Glomerular visceral epithelial cell (primary cell): ENCODE data around the gene PPFIBP2.

Experiments used
- DNase-seq: peaks from one replicate; pipeline ENCODE4 v3.0.0-alpha.2; 2016; ENCODE audit errors: extremely low spot score

PPFIBP2 gene

DNA sequence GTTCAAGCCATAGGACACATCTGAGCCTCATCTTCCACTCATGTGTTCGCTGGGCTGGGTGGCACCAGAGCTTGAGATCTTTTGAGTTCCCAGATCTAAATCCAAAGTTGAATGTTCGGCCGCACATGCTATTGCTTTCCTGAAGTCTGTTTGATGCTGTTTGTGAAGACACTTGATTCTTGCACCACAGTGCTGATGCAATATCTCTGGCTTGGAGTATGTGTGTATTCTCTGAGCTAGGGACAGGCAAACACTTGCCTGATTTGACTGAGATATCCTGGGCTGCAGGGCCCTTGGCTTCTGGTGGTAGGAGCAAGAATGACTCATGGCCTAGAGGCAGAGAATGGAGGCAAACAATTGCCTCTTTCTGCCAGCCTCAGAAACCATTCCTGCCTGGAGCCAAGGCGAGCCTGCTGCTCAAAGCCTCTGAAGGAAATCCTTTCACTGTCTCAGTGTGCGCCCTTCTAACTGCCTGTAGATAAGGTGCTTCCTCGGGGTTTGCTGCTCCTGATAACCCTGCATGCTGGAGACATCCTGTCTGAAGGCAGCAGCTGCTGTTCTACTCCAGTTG is 86.5 kb downstream of the PPFIBP2 start:
- no peak for DNase-seq

DNA sequence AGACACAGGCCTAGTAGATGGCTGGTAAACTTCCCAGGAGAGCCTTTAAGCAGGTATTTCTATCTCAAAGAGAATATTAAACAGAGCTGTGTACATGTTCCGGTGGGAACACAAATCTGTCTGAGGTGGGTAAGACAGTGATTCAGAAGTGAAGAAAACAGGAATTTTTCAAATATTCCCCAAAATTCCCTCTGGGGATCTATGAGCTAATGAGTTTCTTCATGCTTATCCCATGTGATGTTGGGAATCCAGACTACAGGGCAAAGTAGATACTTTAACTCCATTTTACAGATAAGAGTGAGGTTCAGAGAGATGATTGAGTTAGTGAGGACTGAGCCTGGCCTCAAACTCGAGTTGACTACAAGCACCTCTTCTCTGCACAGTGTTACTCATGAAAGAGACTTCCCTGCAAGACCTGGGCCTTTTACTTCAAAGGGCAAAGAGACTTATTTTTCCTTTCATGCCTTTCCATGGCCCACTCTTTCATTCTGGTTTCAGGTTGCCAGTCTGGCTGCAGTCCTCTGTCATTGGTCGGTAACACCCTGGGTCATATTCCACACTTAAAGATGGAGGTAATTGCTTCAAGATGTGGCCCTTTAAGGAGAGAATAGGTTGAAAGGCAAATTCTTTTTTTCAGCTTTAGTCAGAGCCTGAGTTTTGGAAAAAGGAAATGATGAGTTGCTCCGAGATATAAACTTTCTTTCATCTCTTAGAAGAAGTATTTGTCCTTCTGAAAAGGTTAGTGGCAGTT is 89.4 kb downstream of the PPFIBP2 start:
- DNase-seq = no peak

DNA sequence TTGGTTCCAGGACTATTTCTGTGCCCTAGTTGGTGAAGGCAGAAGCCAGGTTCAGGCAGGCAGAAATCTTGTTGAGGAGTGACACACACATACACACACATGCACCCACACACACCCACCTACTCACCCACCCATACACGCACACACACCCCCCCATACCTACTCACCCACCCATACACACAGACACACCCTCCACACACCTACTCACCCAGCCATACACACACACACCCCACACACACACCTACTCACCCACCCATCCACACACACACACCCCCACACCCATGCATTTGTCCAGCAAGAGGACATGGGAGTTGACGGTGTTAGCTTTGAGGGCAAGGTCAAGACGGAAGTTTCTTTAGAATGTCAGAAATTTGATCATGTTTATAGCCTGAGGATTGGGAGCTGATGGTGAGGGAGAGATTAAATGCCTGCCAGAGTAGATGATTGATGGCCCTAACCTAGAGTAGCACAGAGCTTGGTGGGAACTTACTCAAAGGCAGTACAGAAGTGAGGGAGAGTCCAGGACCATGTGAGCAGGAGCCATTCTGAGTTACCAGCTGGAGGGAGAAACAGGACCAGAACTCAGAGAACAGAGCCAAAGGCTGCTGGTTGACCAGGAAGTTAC is 90.6 kb downstream of the PPFIBP2 start:
- no peak for DNase-seq

DNA sequence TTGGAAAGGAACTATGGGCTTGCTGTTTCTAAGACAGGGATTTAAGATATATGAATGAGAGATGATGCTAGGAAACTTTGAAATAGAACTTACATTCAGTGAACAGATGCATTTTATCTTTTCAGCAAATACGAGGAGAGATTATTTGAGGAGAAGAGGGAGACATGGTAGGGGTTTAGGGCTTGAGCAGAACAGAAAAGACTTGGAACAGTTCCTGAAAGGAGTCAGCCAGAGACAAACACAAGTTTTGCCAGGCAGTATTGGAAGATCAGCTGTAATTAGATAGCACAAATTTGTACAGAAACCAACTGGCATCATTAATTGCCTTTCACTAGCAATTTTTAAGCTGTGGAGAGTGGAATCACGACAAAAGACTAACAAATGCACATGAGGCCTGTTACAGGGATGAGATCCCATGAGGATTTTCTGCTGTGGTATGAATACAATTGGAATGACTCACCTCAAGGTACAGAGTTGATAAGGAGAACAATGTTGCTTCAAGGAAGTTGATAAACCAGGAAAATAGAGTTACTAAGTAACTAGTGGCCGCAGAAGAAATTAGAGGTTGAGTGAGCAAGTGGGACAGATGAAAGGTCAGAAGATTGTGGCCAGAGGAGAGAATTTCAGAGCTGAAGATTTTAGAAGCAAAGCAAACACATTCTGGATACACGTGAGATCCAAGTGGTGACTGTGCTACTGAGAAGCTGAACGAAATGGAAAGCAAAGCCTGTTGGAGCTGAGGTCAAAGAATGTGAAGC is 91.6 kb downstream of the PPFIBP2 start:
- peak; percentile 67 for DNase-seq

DNA sequence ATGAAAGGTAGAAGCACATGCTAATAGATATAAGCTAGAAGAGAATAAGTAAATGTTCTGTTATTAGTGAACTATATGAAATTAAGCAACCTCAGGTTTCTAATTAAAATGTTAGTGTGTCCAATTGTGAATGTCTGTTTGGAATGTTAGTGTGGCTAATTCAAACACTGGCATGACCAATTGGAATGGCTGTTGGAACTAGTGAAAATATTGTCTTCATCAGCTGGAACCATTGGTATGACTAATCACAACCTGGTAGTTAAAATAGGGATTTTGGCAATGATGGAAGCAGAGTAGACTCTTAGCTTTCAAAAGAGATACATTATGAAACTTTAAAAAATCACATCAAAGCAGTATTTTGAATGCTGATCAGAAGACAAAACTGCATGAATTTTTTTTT is 92.7 kb downstream of the PPFIBP2 start:
- DNase-seq = no peak

DNA sequence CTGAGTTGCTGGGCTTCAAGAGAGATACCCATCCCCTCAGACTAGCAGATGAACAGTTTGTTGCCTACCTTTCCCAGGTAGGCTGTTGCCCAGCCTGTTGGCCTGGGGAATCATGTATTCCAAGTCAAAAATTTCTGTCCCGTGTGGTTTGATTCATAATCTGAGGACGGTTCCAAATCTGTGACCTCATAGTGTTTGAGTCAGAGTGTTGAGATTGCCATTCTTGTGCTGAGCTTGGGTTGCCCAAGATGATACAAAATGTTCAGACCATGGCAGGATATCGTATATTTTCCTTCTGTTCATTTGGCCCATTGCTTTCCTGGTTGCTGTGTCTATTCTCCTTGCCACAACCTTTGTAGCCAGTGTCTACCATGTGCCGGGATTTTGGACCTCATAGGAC is 95.2 kb downstream of the PPFIBP2 start:
- DNase-seq = no peak

DNA sequence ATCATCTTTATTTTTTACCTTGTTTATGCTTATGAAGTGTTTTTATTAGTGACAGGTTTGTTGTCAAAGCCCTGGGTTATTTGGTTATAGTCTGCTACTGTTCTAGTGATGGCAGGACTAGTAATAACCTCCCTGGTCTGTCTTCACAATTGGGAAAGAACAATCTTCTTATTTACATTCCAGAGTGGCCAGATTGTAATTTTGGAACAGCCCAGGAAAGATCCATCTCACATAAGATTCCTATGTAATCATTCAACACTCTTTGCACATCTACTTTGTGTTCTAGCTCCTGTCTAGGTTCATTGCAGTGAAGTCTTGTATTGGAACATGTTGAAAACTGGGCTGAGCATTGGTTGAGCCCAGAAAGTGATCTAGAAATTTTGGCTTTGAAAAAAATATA is 95.7 kb downstream of the PPFIBP2 start:
- DNase-seq = no peak

DNA sequence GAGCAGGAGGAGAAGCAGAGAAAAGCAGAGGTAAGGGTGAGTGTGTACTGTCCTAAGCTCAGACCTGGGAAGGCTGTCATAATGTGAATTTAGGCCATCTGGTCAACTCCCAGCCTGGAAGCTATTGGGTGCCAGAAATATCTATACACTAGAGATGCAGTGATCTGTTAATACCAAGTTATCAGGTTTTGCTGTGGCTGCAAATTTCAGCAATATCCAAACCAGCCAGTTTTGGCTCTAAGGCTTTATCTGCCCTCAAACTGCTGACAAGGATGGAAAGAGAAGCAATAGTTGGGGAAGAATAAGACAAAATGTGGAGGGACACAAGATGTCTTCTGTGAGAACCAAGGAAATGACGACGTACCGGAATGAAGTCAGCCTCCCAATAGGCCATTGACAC is 96.6 kb downstream of the PPFIBP2 start:
- DNase-seq = no peak

DNA sequence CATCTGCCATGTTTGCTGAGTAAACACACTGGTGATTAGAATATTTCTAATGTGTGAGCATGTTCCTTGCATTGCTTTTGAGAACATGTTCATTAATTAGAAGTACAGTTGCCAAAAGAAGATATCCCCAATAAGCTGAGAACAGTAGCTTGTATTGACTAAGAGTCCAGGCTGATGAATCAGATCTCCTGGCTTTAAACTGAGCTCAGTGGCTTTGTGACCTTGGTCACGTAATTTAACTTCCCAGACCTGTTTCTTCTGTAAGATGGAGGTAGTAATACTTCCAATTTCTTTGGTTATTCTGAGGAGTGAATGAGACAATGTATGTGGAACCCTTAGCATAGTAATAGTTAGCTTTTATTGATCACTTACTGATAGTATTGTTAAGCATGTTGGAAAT is 97.6 kb downstream of the PPFIBP2 start:
- DNase-seq = no peak

DNA sequence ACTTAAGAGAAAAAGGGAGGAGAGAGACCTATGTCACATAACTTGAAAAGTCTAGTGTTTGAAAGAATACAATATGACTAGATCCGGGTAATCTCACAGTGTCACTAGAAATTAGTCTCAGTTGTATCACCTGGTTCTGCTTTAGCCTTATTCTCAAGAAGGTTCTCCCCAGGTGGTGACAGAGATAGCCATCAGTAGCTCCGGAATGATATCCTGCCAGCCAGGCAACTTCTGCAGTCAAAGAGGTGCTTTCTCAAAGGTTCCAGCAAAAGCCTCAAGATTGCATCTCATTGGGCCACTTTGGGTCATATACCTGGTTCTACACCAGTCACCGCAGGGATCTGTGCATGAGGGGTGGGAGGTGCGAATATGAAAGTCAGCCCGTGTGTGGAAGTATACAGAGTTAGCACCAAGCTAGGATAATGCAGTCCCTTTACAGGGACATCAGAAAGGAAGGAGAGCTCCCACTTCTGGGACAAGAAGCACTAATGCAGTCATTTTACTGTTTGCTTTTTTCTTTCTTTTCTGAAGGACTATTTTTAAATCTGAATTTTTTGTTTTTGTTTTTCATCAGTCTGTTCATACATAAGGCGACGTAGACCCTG is 98.4 kb downstream of the PPFIBP2 start:
- DNase-seq = no peak

DNA sequence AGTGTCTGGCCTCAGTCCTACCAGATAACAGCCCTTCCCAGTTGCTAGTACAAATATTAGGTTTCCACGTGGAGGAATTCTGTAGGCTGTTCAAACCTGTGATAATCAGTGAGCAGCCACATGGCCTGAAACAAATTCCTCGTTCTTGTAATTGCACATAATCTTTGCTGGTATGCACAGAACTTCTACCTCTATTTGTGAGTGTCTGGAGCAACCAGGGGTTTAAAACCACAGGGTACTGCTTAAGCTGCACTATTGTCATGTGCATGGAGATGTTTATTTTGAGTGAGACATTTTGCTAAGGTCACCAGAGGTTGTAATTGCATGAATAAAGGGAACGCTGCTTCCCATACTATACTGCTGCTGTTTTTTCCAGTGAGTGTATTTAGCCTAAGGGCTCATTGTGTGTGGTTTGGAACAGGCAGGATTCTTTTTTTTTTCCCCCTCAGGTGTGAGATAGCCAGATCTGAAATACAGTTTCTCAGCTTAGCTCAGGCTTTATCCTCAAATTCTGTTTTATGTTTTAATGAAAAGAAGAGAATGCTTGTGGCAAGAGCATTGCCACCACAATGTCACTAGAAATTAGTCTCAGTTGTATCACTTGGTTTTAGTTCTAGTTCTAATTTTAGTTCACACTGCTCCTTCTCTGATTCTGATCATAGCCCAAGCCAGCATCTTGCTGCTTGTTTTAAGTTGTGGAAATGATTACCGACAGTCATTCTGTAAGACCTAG is 99.0 kb downstream of the PPFIBP2 start:
- DNase-seq = no peak

DNA sequence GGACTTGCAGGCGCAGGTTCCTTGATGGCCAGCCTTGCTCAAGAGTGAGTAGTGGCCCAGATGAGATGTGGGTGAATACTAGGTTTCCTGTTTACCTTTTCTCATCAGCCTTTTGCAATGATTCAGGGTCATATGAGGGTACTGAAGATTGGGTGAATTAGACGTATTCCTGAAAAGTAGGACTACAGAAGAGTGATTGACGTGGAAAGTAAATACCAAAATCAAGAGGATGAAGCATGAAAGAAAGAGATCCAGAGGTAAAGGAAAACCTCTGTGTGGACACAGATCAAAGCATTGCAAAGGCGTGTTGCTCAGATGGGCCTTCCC is 99.6 kb downstream of the PPFIBP2 start:
- DNase-seq = no peak

DNA sequence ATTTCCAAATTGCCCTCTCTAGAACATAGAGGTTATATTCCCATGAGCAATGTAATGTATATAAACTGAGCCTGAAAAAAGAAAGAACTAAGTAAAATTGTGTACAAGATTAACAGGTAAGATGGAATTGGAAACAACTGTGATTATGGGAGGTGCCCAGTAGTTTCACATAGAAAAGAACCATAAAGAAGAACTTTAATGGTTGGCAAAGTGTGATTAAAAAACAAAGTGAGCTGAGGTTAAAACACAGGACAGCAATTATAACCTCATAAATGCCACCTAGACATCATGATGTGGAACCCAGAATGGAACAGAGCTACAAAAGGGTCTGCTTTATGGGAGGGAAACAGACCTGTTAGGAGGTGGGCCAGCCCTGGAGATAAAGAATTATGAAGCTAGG is 100.9 kb downstream of the PPFIBP2 start:
- DNase-seq = no peak

DNA sequence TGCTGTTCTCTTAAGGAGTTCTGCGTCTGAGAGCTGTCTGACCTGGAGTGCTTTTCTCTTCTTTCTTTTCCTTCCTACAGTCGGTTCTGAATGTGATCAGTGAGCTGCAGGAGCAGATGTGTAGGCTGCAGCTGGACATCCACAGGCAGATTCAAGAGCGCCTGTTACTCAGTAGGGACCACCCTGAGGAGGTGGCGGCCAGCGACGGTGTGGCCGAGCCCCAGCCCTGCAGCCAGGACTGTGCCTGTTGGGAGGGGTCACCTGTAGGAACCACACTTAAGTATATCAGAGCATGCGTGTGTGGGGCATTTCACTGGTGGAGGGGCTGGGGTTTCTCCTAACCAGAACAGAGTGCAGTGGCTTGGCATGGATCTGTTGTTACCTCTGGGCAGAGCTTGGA is 103.2 kb downstream of the PPFIBP2 start:
- DNase-seq = no peak

DNA sequence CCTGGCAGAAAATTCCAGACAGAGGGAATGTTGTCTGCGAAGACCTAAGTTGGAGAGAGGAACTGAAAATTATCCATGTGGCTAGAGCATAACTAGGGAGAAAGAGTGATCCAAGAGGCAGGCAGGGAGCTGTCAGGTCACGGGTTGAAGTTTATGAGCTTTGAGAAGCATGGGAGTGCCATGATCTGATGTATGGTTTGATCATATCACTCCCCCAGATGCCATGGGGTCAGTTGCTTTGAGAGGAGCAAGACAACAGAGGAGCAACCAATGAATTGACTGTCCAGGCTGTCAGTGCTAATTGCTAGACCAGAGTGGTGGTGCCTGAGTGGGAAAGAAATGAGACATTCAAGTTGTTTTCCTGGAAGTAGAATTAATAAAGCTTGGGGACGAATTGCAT is 105.5 kb downstream of the PPFIBP2 start:
- DNase-seq = no peak

DNA sequence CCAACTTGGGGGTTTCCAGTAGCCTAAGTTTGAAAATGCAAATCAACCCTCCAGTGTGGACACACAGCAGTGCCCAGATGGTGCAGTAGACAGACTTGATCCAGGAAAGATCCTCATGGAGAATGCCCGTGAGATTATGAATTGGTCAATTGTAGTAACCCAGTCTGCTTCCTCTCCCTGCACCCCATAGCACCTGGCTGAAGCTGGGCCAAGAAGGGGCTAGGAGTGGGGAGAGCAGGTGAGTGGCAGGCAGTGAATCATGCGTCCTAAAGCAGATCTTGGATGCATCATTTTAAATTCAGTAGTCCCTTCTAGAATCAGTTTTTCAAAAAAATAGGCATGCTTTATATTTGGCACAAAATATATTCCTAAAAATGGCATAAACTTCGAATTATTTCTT is 107.3 kb downstream of the PPFIBP2 start:
- DNase-seq = no peak

DNA sequence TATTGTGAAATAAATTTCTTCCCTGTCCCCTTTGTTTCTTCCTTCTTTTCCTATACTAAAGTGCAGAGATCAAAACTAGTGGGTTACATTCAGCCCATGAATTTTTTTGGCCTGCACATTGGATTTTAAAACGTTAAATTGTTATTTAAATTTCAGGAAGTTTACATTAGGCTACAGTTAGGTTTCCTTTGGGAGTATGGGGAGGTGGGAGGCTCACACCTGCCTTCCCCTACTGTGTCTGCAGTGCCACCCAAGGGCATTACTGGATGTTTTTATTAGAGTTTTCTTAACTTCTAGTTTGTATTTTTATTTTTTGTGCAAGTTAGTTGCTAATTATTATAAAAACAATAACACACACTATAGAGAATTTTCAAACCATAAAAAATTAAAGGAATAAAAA is 107.8 kb downstream of the PPFIBP2 start:
- no peak for DNase-seq

DNA sequence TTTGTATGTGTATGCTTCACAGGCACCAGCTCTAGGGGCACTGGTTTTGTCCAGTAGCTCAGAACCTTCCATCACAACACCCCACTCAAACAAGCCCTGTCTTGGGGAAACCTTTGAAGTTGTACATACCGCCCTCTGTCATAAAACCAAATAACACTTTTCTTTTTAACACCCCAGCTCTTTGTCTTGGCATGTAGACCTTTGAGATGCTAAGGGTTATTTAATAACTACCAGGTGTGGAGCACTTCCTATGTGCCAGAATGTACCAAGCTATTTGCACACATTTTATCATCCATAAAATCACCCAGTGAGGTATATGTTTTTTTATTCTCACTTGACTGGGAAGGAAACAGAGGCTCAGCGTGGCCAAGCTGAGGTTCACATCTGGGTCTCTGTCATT is 108.9 kb downstream of the PPFIBP2 start:
- no peak for DNase-seq

DNA sequence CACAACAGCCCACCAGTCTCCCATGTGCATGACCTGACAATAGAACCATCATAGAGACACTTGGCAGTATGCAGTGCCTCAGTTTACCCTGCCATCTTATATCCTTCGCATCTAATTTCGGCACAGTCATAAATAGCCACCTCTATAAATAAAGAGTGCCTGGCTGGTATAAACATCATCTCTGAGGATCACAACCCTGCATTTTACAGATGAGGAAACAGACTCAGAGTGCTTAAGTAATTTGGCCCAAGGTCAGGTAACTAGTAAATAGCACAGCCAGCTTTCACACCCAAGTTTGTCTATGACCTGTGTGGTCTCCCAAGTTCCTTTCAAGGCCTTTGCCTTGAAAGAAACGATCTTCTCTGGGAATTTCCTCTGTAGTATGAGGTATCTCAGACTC is 114.9 kb downstream of the PPFIBP2 start:
- DNase-seq = no peak

DNA sequence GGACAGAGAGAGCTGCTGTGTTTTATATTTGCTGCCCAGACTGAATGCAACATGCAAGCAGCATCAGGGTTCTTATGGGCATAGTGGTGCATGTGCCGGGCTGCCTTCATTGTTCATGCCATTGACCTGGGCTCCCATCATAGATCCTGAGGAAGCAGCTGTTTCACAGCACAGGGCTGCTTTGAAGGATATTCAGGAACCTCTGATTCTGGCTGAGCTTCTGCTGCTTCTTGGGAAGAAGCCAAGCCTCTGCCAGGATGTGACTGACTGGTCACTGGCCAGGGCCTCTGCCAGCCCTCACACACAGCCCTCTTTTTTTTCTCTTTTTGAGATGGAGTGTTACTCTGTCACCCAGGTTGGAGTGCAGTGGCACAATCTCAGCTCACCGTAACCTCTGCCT is 116.2 kb downstream of the PPFIBP2 start:
- DNase-seq = no peak

DNA sequence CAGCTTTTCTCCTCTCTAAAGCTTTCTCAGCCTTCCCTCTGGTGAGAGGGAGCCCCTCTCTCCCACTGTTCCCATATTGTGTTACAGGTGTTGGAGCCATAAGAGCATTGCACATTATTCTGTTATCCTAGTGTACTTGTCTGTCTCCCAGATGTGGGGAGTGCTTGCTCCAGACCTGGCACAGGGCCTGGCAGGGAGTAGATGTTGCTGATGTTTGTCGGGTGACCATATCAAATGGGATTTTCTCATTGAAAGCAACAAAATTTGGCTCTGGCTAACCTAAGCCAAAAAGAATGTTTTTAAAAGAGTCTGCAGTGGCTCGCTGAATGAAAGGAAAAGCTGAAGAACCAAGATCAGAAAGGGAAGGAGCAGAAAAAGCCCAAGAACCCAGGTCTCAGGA is 118.4 kb downstream of the PPFIBP2 start:
- DNase-seq = no peak

DNA sequence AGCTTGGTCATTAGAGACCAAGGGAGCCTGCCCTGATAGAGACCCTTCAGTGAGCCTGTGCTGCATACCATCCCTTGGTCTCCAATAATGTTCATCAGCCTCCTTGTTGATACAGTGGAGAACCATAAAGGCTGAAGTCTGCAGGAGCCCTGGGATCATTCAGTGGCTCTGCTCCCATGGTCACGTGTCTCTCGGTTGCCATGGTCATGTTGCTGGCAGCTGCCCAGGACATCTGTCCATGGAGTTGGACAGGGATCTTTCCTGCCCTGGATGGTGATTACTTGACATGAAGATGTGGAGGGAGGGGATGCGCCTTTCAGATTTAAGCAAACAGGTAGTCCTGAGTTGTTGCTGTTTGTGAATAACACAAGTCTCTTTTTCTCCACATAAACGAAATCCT is 121.3 kb downstream of the PPFIBP2 start:
- DNase-seq = no peak
